AG09309 (cell line): Measurements from ENCODE around the gene SCN5A.

ENCODE experiments used
- DNase-seq: peaks from one replicate; pipeline ENCODE4 v3.0.0-alpha.2; 2010; ENCODE audit warnings: low read depth
- H3K4me3 ChIP-seq: 2 replicates; pipeline ENCODE4 v1.5.1; 2011; ENCODE audit warnings: mild to moderate bottlenecking, low read depth, low read length, moderate library complexity; ENCODE audit not compliant: control insufficient read depth
- CTCF ChIP-seq: IDR thresholded peaks from 2 replicates; pipeline ENCODE4 v1.5.1; 2011; ENCODE audit warnings: mild to moderate bottlenecking, low read depth, low read length, inconsistent platforms; ENCODE audit not compliant: insufficient read depth, control insufficient read depth; ENCODE audit errors: missing control alignments

The SCN5A gene

DNA sequence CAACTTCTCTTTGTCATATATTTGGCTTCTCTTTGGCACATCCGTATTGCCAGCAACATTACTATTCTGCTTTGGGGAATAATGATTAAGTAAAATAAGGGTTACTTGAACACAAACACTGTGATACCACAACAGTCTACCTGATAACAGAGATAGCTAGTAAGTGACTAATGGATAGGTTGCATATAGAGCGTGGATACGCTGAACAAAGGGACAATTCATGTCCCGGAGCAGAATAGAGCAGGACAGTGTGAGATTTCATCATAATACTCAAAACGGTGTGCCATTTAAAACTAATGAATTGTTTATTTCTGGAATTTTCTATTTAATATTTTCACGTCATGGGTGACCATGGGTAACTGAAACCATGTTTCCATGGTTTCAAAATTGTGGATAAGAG lies 54.1 kb downstream of the SCN5A start:
- no peak overlapping the region for H3K4me3 ChIP-seq
- no peak for TF ChIP-seq CTCF
- no peak for DNase-seq

- TF ChIP-seq CTCF, result no peak
- H3K4me3 ChIP-seq, result no peak overlapping the region
- DNase-seq, result no peak
These were observed 59.0 kb downstream of the SCN5A start for GRCh38 chr3:38590521-38590920.

- no peak overlapping the region for H3K4me3 ChIP-seq
- no peak for DNase-seq
- TF ChIP-seq CTCF, result no peak
These were observed 60.2 kb downstream of the SCN5A start for GRCh38 chr3:38588995-38589937.

DNA sequence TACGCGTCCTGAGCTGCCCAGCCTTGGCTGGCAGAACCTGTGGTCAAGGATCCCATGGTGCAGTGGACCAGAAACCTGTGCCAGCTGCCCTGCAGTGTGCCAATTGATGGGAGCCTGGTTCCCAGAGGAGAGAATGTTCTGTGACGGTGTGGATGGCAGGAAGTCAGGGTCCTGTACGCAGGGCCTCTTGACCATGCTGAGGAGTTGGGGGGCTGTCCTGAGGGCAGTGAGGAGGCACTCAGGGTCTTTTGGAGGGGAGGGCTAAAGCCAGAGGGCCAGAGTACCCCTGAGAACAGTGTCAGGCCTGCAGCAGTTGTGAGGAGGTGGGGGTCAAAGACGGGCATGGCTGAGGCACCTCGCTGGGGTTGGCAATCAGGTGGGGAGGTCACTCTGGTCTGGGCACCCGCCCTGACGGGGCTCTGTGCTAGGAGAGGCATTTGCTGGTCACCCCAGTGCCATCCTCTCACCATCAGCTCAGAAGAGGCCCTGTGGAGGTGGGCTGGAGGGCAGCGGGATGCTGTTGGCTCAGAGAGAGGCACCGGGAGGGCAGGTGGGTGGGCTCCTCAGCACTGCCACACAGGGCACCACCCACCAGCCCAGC lies 61.0 kb downstream of the SCN5A start:
- H3K4me3 ChIP-seq, result no peak overlapping the region
- no peak for TF ChIP-seq CTCF
- DNase-seq, result no peak

- no peak for DNase-seq
- no peak overlapping the region for H3K4me3 ChIP-seq
- TF ChIP-seq CTCF, result no peak
These were observed 61.8 kb downstream of the SCN5A start for GRCh38 chr3:38587548-38588131.

DNA sequence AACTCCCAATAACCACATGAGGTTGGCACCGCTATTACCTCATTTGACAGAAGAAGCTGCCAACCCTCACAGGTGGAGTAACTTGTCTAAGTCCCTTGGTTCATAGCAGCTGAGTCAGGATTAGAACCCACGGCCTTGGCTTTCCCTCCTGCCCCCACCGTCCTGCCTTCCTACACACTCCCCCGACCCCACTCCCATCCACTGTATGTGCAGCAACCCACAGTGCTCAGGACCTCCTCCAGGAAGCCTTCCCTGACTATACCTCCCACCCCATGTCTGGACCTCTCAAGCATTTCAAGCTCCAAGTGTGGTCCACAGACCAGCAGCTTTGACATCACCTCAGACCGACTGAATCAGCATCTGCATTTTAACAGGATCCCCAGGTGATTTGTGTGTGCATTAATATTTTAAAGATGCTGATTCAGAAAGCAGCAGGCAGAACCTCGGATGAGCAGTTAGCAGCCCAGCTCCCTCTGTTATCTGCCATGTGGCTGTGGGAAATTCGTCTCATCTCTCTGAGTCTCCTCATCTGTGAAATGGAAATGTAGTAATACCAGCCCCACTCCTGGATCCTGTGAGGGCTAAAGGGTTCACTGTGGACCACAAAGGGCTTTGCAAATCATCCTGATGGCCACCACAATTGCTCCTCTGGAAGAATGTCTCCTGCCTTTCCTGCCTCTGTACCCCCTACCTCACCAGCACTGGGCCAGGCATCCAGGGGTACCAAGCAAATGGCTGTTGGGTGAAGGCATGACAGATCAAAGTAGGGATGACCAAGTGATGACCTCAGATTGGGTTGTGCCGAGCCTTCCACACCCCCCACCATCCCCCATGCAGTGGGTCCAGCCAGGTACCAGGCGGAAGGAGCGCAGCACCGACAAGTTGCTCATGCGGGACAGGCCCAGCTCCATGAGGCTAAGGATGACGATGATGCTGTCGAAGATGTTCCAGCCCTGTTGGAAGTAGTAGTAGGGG lies 62.7 kb downstream of the SCN5A start:
- H3K4me3 ChIP-seq, result no peak overlapping the region
- no peak for DNase-seq
- no peak for TF ChIP-seq CTCF
